WTC11 (cell line): ENCODE measurements around the gene AMBRA1. TPM values are rescaled to one million over a fixed set of nuclear protein-coding genes. Genes with fewer than 3 reads are reported as not detected.

Experiments
- ATAC-seq: fragments of 200-7000 bp; cut with Tn5 transposase; 2 replicates; pipeline ENCODE4 v1.10.0; 2021; ENCODE audit warnings: mild to moderate bottlenecking, moderate library complexity
- CTCF ChIA-PET: fragments of 300-600 bp; sonication (Branson Sonifier 250); formaldehyde crosslinking; loops from one replicate; lab custom pipeline; 2021; ENCODE audit warnings: antibody characterized with exemption; lab: Charles Lee
- POLR2A ChIA-PET: fragments of 350-600 bp; sonication (Branson Sonifier 250); formaldehyde crosslinking; loops from one replicate; lab custom pipeline; 2021; ENCODE audit warnings: antibody characterized with exemption; lab: Charles Lee
- DNase-seq: peaks from one replicate; pipeline ENCODE4 v3.0.0; 2021; ENCODE audit warnings: low spot score
- H3K27ac Mint-ChIP-seq: 2 replicates; pipeline ENCODE4 v1.8.0; 2021; ENCODE audit warnings: mixed read lengths
- H3K27me3 Mint-ChIP-seq: 2 replicates; pipeline ENCODE4 v1.8.0; 2021; ENCODE audit warnings: low read depth, mild to moderate bottlenecking, moderate library complexity, mixed read lengths
- H3K36me3 Mint-ChIP-seq: 2 replicates; pipeline ENCODE4 v1.8.0; 2021; ENCODE audit warnings: mixed read lengths
- H3K4me1 Mint-ChIP-seq: 2 replicates; pipeline ENCODE4 v1.8.0; 2022; ENCODE audit warnings: mixed read lengths
- H3K4me3 Mint-ChIP-seq: 2 replicates; pipeline ENCODE4 v1.8.0; 2021; ENCODE audit warnings: mild to moderate bottlenecking, moderate library complexity, mixed read lengths
- H3K9me3 Mint-ChIP-seq: 2 replicates; pipeline ENCODE4 v1.8.0; 2021; ENCODE audit warnings: mixed read lengths
- CBFB ChIP-seq: sonication (generic); formaldehyde crosslinking; IDR thresholded peaks from 2 replicates; pipeline ENCODE4 v1.8.1; 2022; ENCODE audit warnings: mild to moderate bottlenecking, low read depth, missing genetic modification reagents
- CREB1 ChIP-seq: sonication (generic); formaldehyde crosslinking; IDR thresholded peaks from 2 replicates; pipeline ENCODE4 v1.8.0; 2023; ENCODE audit warnings: mild to moderate bottlenecking, missing genetic modification reagents
- FOXP1 ChIP-seq: sonication (generic); formaldehyde crosslinking; IDR thresholded peaks from 2 replicates; pipeline ENCODE4 v1.8.0; 2022; ENCODE audit warnings: missing genetic modification reagents, mild to moderate bottlenecking, moderate library complexity, borderline replicate concordance
- GABPB1 ChIP-seq: sonication (generic); formaldehyde crosslinking; IDR thresholded peaks from 2 replicates; pipeline ENCODE4 v1.8.1; 2023; ENCODE audit warnings: mild to moderate bottlenecking, missing genetic modification reagents
- NR2C2 ChIP-seq: sonication (generic); formaldehyde crosslinking; IDR thresholded peaks from 2 replicates; pipeline ENCODE4 v1.8.0; 2022; ENCODE audit warnings: mild to moderate bottlenecking, missing genetic modification reagents
- OVOL2 ChIP-seq: fragments of 250-450 bp; sonication (Bioruptor Pico); IDR thresholded peaks from 2 replicates; pipeline ENCODE4 v1.9.0; 2021; ENCODE audit warnings: mild to moderate bottlenecking, borderline replicate concordance
- SOX15 ChIP-seq: fragments of 250-450 bp; sonication (Bioruptor Pico); IDR thresholded peaks from 2 replicates; pipeline ENCODE4 v1.9.0; 2021; ENCODE audit warnings: mild to moderate bottlenecking
- SP1 ChIP-seq: sonication (generic); formaldehyde crosslinking; conservative IDR thresholded peaks from 2 replicates; pipeline ENCODE4 v1.8.1; 2022; ENCODE audit warnings: missing genetic modification reagents
- TEAD1 ChIP-seq: sonication (generic); formaldehyde crosslinking; IDR thresholded peaks from 2 replicates; pipeline ENCODE4 v1.8.0; 2022; ENCODE audit warnings: mild to moderate bottlenecking, missing genetic modification reagents
- ZNF219 ChIP-seq: sonication (generic); formaldehyde crosslinking; IDR thresholded peaks from 2 replicates; pipeline ENCODE4 v1.8.0; 2023; ENCODE audit warnings: missing genetic modification reagents, mild to moderate bottlenecking, borderline replicate concordance
- ZNF232 ChIP-seq: sonication (generic); formaldehyde crosslinking; IDR thresholded peaks from 2 replicates; pipeline ENCODE4 v1.8.0; 2022; ENCODE audit warnings: mild to moderate bottlenecking, missing genetic modification reagents
- ZNF423 ChIP-seq: fragments of 250-450 bp; sonication (Bioruptor Pico); IDR thresholded peaks from 2 replicates; pipeline ENCODE4 v2.1.2; 2022; ENCODE audit warnings: mild to moderate bottlenecking, moderate library complexity
- total RNA-seq: library from RNA; stranded (reverse); gene quantifications from 3 replicates; pipeline ENCODE4 v1.2.3, GENCODE V29; 2021
- TF ChIP-seq, protein P1 (sequence below): fragments of 250-450 bp; sonication (Bioruptor Pico); IDR thresholded peaks from 2 replicates; pipeline ENCODE4 v2.1.2; 2022; ENCODE audit warnings: mild to moderate bottlenecking, moderate library complexity
- TF ChIP-seq, protein P2 (sequence below): sonication (generic); formaldehyde crosslinking; IDR thresholded peaks from 2 replicates; pipeline ENCODE4 v1.8.1; 2022; ENCODE audit warnings: mild to moderate bottlenecking, missing genetic modification reagents, moderate library complexity, borderline replicate concordance
- TF ChIP-seq, protein P3 (sequence below): fragments of 250-450 bp; sonication (Bioruptor Pico); conservative IDR thresholded peaks from 2 replicates; pipeline ENCODE4 v1.9.0; 2021; ENCODE audit warnings: mild to moderate bottlenecking
- TF ChIP-seq, protein P4 (sequence below): sonication (generic); formaldehyde crosslinking; IDR thresholded peaks from 2 replicates; pipeline ENCODE4 v1.8.0; 2022; ENCODE audit warnings: mild to moderate bottlenecking, missing genetic modification reagents
- TF ChIP-seq, protein P5 (sequence below): sonication (generic); formaldehyde crosslinking; IDR thresholded peaks from 2 replicates; pipeline ENCODE4 v1.8.1; 2022; ENCODE audit warnings: mild to moderate bottlenecking, moderate library complexity, missing genetic modification reagents
- TF ChIP-seq, protein P6 (sequence below): sonication (generic); formaldehyde crosslinking; IDR thresholded peaks from 2 replicates; pipeline ENCODE4 v1.8.1; 2022; ENCODE audit warnings: low read depth, missing genetic modification reagents, borderline replicate concordance
- TF ChIP-seq, protein P7 (sequence below): fragments of 250-450 bp; sonication (Bioruptor Pico); IDR thresholded peaks from 2 replicates; pipeline ENCODE4 v1.8.0; 2021; ENCODE audit warnings: mild to moderate bottlenecking
- TF ChIP-seq, protein P8 (sequence below): sonication (generic); formaldehyde crosslinking; IDR thresholded peaks from 2 replicates; pipeline ENCODE4 v1.8.1; 2023; ENCODE audit warnings: mild to moderate bottlenecking, moderate library complexity, missing genetic modification reagents

Gene AMBRA1
- total RNA-seq, 1 experiment from 2014 or later, result 35.0 TPM

DNA sequence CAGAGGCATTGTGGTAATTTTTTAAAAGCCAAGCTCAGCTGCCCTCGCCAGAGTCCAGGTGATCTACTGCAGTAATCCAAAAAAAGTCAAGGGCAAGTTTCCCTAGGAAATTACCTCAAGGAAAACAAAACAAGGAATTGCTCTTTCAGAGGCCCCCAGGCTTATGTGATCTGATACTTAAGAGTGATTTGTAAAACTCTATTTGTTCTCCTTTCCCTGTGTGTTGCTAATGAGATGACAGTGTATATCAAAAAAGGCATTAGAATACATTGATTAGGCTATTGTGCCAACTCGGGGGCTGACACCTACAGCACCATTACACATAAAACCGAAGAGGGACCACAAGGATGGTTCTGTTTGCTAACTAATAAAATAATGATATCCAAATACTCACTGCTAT, 157.7 kb downstream of the AMBRA1 start:
- ChIA-PET POLR2A (no interaction called here), CTCF (interaction anchor here (1.1 to 1.8 kb wide), 2 partner anchors 26 to 84 kb away, joined by 4 to 6 read pairs; no protein-coding TSS in a partner anchor)
- no peaks in the 10 kb centered on the region for H3K9me3 Mint-ChIP-seq
- H3K27ac Mint-ChIP-seq, result no peak overlapping the region
- H3K4me3 Mint-ChIP-seq, result no peak overlapping the region
- DNase-seq, result no peak
- H3K36me3 Mint-ChIP-seq, result peaks cover 27% of the 10 kb centered on the region
- peaks cover 42% of the 10 kb centered on the region for H3K4me1 Mint-ChIP-seq
- H3K27me3 Mint-ChIP-seq, result peaks cover 31% of the 10 kb centered on the region
- TF ChIP-seq ZNF423 (CRISPR knock-in tag), result no peak
- TF ChIP-seq, protein P1, sequence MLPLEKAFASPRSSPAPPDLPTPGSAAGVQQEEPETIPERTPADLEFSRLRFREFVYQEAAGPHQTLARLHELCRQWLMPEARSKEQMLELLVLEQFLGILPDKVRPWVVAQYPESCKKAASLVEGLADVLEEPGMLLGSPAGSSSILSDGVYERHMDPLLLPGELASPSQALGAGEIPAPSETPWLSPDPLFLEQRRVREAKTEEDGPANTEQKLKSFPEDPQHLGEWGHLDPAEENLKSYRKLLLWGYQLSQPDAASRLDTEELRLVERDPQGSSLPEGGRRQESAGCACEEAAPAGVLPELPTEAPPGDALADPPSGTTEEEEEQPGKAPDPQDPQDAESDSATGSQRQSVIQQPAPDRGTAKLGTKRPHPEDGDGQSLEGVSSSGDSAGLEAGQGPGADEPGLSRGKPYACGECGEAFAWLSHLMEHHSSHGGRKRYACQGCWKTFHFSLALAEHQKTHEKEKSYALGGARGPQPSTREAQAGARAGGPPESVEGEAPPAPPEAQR (CRISPR knock-in tag), result no peak
- no peak for TF ChIP-seq CREB1
- TF ChIP-seq, protein P2, sequence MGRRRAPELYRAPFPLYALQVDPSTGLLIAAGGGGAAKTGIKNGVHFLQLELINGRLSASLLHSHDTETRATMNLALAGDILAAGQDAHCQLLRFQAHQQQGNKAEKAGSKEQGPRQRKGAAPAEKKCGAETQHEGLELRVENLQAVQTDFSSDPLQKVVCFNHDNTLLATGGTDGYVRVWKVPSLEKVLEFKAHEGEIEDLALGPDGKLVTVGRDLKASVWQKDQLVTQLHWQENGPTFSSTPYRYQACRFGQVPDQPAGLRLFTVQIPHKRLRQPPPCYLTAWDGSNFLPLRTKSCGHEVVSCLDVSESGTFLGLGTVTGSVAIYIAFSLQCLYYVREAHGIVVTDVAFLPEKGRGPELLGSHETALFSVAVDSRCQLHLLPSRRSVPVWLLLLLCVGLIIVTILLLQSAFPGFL (CRISPR knock-in tag), result no peak
- no peak for TF ChIP-seq ZNF232 (CRISPR knock-in tag)
- TF ChIP-seq, protein P3, sequence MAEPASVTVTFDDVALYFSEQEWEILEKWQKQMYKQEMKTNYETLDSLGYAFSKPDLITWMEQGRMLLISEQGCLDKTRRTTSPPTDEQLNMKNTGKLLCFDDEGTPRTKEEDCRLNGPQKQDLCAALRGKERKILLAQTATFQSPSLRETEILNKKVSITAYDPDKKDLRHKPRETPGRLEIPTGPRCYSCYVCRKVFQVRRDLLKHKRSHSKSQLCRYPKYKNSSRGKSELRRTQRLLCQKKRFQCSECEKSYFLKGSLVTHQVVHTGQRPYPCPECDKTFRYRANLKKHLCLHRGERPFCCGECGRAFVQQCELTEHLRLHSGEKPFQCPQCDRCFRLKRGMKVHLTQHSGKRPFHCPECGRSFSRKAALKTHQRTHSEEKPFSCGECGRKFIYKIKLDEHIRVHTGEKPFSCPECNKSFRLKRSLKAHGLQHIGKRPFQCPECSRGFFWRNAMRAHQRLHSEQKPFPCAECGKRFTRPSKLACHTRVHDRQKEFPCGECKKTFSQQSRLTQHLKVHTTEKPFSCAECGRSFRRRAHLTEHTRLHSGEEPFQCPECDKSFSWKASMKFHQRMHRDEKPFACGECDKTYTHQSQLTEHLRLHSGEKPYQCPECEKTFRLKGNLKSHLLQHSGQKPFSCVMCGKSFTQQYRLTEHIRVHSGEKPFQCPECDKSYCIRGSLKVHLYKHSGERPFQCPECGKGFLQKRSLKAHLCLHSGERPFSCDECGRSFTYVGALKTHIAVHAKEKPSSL (CRISPR knock-in tag), result no peak
- no peak for TF ChIP-seq FOXP1 (CRISPR knock-in tag)
- TF ChIP-seq OVOL2 (CRISPR knock-in tag), result no peak
- no peak for TF ChIP-seq ZNF219
- no peak for TF ChIP-seq SP1 (CRISPR knock-in tag)
- TF ChIP-seq CBFB (CRISPR knock-in tag), result no peak
- TF ChIP-seq, protein P4, sequence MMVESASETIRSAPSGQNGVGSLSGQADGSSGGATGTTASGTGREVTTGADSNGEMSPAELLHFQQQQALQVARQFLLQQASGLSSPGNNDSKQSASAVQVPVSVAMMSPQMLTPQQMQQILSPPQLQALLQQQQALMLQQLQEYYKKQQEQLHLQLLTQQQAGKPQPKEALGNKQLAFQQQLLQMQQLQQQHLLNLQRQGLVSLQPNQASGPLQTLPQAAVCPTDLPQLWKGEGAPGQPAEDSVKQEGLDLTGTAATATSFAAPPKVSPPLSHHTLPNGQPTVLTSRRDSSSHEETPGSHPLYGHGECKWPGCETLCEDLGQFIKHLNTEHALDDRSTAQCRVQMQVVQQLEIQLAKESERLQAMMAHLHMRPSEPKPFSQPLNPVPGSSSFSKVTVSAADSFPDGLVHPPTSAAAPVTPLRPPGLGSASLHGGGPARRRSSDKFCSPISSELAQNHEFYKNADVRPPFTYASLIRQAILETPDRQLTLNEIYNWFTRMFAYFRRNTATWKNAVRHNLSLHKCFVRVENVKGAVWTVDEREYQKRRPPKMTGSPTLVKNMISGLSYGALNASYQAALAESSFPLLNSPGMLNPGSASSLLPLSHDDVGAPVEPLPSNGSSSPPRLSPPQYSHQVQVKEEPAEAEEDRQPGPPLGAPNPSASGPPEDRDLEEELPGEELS, result no peak
- TF ChIP-seq NR2C2 (CRISPR knock-in tag), result no peak
- TF ChIP-seq SOX15, result no peak
- peak; percentile 57 for ATAC-seq

DNA sequence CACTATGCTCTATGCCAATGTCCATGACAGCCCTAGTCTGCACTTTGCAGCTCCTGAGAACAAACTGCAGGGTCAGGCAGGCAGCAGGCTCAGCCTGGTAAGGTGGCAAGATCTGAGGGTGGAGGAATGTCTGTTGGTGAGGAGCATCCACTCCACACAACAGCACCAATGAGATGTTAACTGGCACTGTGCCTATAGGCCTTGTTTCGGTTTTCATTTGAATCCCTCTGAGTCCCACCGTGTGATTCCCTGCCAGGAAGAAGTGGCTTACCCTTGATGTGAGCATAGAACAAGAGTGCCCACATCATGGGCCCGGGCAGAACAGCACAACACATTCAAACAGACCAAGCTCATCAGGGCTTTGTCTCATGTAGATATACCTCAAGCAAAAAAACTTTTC, 158.1 kb downstream of the AMBRA1 start:
- Mint-ChIP-seq H3K36me3 (peaks cover 23% of the 10 kb centered on the region), H3K4me1 (peaks cover 42% of the 10 kb centered on the region), H3K4me3 (no peak overlapping the region), H3K9me3 (no peaks in the 10 kb centered on the region), H3K27me3 (peaks cover 31% of the 10 kb centered on the region), H3K27ac (no peak overlapping the region)
- DNase-seq (no peak), ATAC-seq (peak; percentile 27; the same call in 1 of the 2 replicates)
- ChIA-PET POLR2A (no interaction called here), CTCF (interaction anchor here (1.0 to 1.8 kb wide), 3 partner anchors 25 to 94 kb away, joined by 4 to 6 read pairs (median 4); no protein-coding TSS in a partner anchor)
- TF ChIP-seq, protein P5, sequence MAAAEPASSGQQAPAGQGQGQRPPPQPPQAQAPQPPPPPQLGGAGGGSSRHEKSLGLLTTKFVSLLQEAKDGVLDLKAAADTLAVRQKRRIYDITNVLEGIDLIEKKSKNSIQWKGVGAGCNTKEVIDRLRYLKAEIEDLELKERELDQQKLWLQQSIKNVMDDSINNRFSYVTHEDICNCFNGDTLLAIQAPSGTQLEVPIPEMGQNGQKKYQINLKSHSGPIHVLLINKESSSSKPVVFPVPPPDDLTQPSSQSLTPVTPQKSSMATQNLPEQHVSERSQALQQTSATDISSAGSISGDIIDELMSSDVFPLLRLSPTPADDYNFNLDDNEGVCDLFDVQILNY, result no peak
- no peak for TF ChIP-seq GABPB1 (CRISPR knock-in tag)
- TF ChIP-seq, protein P6, sequence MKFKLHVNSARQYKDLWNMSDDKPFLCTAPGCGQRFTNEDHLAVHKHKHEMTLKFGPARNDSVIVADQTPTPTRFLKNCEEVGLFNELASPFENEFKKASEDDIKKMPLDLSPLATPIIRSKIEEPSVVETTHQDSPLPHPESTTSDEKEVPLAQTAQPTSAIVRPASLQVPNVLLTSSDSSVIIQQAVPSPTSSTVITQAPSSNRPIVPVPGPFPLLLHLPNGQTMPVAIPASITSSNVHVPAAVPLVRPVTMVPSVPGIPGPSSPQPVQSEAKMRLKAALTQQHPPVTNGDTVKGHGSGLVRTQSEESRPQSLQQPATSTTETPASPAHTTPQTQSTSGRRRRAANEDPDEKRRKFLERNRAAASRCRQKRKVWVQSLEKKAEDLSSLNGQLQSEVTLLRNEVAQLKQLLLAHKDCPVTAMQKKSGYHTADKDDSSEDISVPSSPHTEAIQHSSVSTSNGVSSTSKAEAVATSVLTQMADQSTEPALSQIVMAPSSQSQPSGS (CRISPR knock-in tag), result no peak
- TF ChIP-seq, protein P7, sequence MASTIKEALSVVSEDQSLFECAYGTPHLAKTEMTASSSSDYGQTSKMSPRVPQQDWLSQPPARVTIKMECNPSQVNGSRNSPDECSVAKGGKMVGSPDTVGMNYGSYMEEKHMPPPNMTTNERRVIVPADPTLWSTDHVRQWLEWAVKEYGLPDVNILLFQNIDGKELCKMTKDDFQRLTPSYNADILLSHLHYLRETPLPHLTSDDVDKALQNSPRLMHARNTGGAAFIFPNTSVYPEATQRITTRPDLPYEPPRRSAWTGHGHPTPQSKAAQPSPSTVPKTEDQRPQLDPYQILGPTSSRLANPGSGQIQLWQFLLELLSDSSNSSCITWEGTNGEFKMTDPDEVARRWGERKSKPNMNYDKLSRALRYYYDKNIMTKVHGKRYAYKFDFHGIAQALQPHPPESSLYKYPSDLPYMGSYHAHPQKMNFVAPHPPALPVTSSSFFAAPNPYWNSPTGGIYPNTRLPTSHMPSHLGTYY, result no peak
- TF ChIP-seq, protein P8, sequence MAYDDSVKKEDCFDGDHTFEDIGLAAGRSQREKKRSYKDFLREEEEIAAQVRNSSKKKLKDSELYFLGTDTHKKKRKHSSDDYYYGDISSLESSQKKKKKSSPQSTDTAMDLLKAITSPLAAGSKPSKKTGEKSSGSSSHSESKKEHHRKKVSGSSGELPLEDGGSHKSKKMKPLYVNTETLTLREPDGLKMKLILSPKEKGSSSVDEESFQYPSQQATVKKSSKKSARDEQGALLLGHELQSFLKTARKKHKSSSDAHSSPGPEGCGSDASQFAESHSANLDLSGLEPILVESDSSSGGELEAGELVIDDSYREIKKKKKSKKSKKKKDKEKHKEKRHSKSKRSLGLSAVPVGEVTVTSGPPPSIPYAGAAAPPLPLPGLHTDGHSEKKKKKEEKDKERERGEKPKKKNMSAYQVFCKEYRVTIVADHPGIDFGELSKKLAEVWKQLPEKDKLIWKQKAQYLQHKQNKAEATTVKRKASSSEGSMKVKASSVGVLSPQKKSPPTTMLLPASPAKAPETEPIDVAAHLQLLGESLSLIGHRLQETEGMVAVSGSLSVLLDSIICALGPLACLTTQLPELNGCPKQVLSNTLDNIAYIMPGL (CRISPR knock-in tag), result no peak
- TF ChIP-seq, protein P4, result no peak
- TF ChIP-seq TEAD1 (CRISPR knock-in tag), result no peak
